GM12873 (cell line): ENCODE measurements around the gene PTPN6.

Source experiments
- CTCF ChIP-seq: IDR thresholded peaks from 2 replicates; pipeline ENCODE4 v1.5.1; 2012; ENCODE audit warnings: low read depth, mild to moderate bottlenecking, moderate library complexity, low read length, control low read depth; ENCODE audit not compliant: insufficient read depth; ENCODE audit errors: missing control alignments

PTPN6 gene

DNA sequence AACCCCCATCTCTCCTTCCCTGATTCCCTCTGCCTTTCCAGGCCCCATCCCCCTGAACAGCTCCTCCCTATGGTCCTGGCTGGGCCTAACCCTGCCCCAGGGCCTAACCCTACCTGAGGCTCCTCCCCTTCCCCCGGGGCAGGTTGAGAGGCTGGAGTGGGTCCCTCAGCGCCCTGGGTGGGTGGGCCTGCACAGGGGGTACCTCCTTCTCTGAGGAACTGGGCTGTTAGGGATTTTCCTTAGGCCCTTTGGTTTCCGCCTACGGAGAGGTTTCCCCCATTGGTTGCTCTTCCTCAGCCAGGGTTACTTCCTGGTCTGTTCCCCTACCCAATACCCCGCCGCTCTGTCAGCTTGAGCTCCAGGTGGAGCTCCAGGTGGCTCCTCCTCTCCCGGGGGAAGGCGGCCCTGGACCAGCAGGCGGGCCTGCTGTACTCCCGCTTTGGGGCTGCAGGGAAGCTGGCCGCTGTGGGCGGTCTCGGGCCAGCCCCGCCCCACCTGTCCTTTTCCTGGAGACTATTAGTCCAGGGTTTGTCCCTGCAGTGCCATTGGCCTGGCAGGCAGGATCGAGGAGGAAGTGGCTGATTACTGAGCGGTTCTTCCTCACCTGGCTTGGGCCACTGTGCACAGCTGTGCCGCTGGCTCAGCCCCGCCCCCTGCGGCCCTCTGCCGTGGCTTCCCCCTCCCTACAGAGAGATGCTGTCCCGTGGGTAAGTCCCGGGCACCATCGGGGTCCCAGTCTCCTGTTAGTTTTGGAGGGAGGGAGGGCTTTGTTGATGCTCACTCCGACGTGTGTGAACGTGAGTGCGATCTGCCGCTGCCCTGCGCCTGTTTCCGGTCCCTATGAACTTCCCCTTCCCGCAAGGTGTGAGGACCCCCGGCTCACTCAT lies 4.9 kb upstream of the PTPN6 start:
- no peak for TF ChIP-seq CTCF

DNA sequence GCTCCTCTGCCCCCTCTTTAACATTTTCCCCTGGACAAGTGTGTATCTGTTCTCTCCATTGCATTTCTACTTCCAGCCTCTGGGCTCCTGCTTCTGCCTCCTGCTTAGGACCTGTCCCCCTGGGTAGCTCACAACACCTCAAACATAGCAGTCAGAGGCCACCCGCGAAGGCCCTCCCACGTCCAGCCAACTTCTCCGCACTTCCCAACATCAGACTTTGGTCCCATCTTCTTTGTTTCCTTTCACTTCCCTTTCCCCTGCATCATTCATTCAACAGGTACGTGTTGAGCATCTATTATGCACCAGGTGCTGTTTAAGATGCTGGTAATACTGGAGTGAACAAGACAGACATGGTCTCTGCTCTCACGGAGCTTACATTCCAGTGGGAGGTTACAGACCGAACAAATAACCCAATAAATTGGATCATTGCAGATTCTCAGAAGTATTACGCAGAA lies 4.2 kb upstream of the PTPN6 start:
- peak; percentile 8 for TF ChIP-seq CTCF

- TF ChIP-seq CTCF, result no peak
Observed at GRCh38 chr12:6947615-6948014, 3.5 kb upstream of the PTPN6 start.

DNA sequence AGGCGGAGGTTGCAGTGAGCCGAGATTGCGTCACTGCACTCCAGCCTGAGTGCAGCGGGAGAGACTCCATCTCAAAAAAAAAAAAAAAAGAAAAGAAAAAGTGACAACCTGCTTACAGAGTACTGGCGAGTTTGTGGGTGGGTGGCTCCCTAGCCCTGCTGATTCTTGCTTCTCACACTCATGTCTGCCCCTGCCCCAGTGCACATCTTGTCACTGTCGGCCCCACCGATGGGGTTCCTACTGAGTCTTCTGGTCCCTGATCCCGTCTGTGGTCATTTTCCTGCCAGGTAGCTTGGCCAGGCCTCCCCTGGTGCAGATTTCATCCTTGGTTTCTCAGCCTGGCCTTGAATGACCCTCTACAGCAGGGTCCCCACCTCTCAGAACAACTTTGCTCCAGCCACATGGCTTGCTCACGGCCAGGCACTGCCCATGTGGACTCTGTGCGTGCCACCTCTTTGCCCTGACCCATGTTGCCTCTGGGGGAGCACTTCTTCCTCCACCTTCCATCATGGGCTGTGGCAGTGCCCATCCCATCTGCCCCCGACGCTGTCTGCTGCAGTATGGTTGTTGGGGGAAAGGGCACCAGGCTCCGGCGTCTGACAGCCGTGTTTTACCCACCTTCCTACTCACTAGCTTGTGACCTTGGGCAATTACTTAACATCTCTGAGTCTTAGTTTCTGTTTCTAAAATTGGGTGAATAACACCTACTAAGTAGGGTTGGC lies 2.1 kb upstream of the PTPN6 start:
- TF ChIP-seq CTCF, result peak; percentile 56

DNA sequence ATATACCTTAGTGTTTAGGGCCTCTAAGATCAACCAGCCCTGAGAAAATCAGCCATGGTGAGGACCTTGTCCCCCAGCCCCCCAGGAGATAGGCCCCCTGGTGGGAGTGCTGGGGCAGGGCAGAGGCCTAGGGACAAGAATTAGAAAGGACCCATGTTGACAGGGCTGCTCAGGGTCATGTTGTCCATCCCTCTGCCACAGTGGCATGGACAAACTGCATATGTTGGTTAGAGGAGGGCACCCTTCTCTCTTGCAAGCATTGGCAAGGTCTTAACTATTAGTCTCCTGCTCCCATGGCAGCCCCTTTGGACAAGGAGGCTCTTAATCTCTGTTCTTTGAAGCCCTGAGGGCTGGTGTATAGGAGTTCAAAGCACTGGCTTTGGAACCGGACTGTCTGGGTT lies 755 bp upstream of the PTPN6 start:
- TF ChIP-seq CTCF, result peak; percentile 65

- TF ChIP-seq CTCF, result peak; percentile 8
Observed at GRCh38 chr12:6951551-6952120, 480 bp downstream of the PTPN6 start.
